CD14-positive monocyte (primary cell): ENCODE results near the gene NODAL. TPM values are rescaled to one million over a fixed set of nuclear protein-coding genes. Genes with fewer than 3 reads are reported as not detected.
A peak's percentile ranks its signal among the peaks of the same experiment; 100 is the strongest.

Source experiments
- DNase-seq, 3 donors: peaks; one replicate each; pipeline ENCODE4 v3.0.0-alpha.2; 2011 to 2022
- H2AFZ ChIP-seq: 2 replicates; pipeline ENCODE4 v1.6.0; 2012; ENCODE audit warnings: mild to moderate bottlenecking, low read depth, low read length, inconsistent platforms; ENCODE audit not compliant: insufficient read depth, poor library complexity, severe bottlenecking
- H3K27ac ChIP-seq, 2 donors: 1 replicate in 1 of 2; 2 replicates in 1 of 2; pipeline ENCODE4 v1.5.1; 2012 to 2013; ENCODE audit warnings: low read length in 2 of 2, control low read depth in 1 of 2, inconsistent platforms in 1 of 2, low read depth in 1 of 2, mild to moderate bottlenecking in 1 of 2
- H3K27me3 ChIP-seq, 2 donors: one replicate each; pipeline versions ENCODE4 v1.6.0 to v1.6.1; 2011 to 2013; ENCODE audit warnings: low read length in 2 of 2; ENCODE audit not compliant: control insufficient read depth in 2 of 2, insufficient read depth in 2 of 2
- H3K36me3 ChIP-seq, 2 donors: replicated peaks in 1 of 2; 1 replicate in 1 of 2; 2 replicates in 1 of 2; pipeline versions ENCODE4 v1.5.1 to v1.6.1; 2012 to 2013; ENCODE audit warnings: low read length in 2 of 2, control low read depth in 1 of 2, inconsistent platforms in 1 of 2, mild to moderate bottlenecking in 1 of 2; ENCODE audit not compliant: insufficient read depth in 2 of 2, control insufficient read depth in 1 of 2
- H3K4me1 ChIP-seq, 2 donors: 1 replicate in 1 of 2; 2 replicates in 1 of 2; pipeline versions ENCODE4 v1.5.1 to v1.6.1; 2012 to 2013; ENCODE audit warnings: low read length in 2 of 2, control low read depth in 1 of 2, inconsistent platforms in 1 of 2, mild to moderate bottlenecking in 1 of 2, moderate library complexity in 1 of 2; ENCODE audit not compliant: insufficient read depth in 2 of 2, control insufficient read depth in 1 of 2
- H3K4me2 ChIP-seq: replicated peaks from 2 replicates; pipeline ENCODE3; 2012; ENCODE audit warnings: low read length, moderate library complexity, mild to moderate bottlenecking; ENCODE audit not compliant: poor library complexity, severe bottlenecking; ENCODE audit errors: extremely low read depth
- H3K4me3 ChIP-seq, 3 experiments: fragments of 200-600 bp in 1 of 3; sonication (generic) in 1 of 3; replicated peaks in 1 of 3; 1 replicate in 2 of 3; 2 replicates in 1 of 3; pipeline ENCODE4 v1.5.1; 2011 to 2013; ENCODE audit warnings: low read length in 3 of 3, mild to moderate bottlenecking in 3 of 3, control low read depth in 2 of 3, low read depth in 2 of 3, inconsistent platforms in 1 of 3, moderate library complexity in 1 of 3
- H3K79me2 ChIP-seq: 2 replicates; pipeline ENCODE4 v1.6.0; 2012; ENCODE audit warnings: mild to moderate bottlenecking, control low read depth, inconsistent platforms, low read length, moderate library complexity; ENCODE audit not compliant: insufficient read depth
- H3K9ac ChIP-seq: 2 replicates; pipeline ENCODE4 v1.6.0; 2017; ENCODE audit warnings: low read length, mild to moderate bottlenecking; ENCODE audit not compliant: insufficient read depth, poor library complexity, severe bottlenecking
- H3K9me3 ChIP-seq, 2 donors: replicated peaks in 1 of 2; 1 replicate in 1 of 2; 2 replicates in 1 of 2; pipeline versions ENCODE4 v1.5.1 to v1.6.1; 2012 to 2013; ENCODE audit warnings: low read length in 2 of 2, control low read depth in 1 of 2; ENCODE audit not compliant: control insufficient read depth in 1 of 2, insufficient read depth in 1 of 2
- H4K20me1 ChIP-seq: 2 replicates; pipeline ENCODE4 v1.6.0; 2012; ENCODE audit warnings: mild to moderate bottlenecking, low read length, control low read depth, moderate library complexity; ENCODE audit not compliant: insufficient read depth
- H3K27ac Mint-ChIP-seq, 7 donors: one replicate each; pipeline ENCODE4 v1.8.0; 2020; ENCODE audit warnings: mild to moderate bottlenecking in 7 of 7, mixed read lengths in 7 of 7, moderate library complexity in 6 of 7, inconsistent platforms in 2 of 7
- H3K27me3 Mint-ChIP-seq, 3 donors: one replicate each; pipeline ENCODE4 v1.8.0; 2021 to 2022; ENCODE audit warnings: low read depth in 3 of 3, mild to moderate bottlenecking in 3 of 3, mixed read lengths in 3 of 3, moderate library complexity in 3 of 3, inconsistent platforms in 1 of 3
- H3K36me3 Mint-ChIP-seq, 2 donors: one replicate each; pipeline ENCODE4 v1.8.0; 2020; ENCODE audit warnings: mixed read lengths in 2 of 2, inconsistent platforms in 1 of 2, mild to moderate bottlenecking in 1 of 2
- H3K4me1 Mint-ChIP-seq: one replicate; pipeline ENCODE4 v1.8.0; 2020; ENCODE audit warnings: mild to moderate bottlenecking, mixed read lengths
- H3K4me3 Mint-ChIP-seq, 2 donors: one replicate each; pipeline ENCODE4 v1.8.0; 2020; ENCODE audit warnings: mild to moderate bottlenecking in 2 of 2, mixed read lengths in 2 of 2, moderate library complexity in 1 of 2
- H3K9me3 Mint-ChIP-seq, 7 donors: one replicate each; pipeline ENCODE4 v1.8.0; 2020 to 2022; ENCODE audit warnings: mixed read lengths in 7 of 7, mild to moderate bottlenecking in 6 of 7, moderate library complexity in 6 of 7, inconsistent platforms in 2 of 7
- CTCF ChIP-seq: fragments of 200-600 bp; IDR thresholded peaks from one replicate; pipeline ENCODE4 v1.8.0; 2022; ENCODE audit warnings: antibody characterized with exemption, mild to moderate bottlenecking
- WGBS: methylation state at CpG from one replicate; pipeline ENCODE4 v1.1.5; 2013; ENCODE audit warnings: missing lambda C conversion rate; ENCODE audit not compliant: insufficient coverage; 5-methylcytosine and 5-hydroxymethylcytosine counted together
- intact Hi-C, 2 donors: fragments of 100-400 bp; cut with micrococcal nuclease; formaldehyde crosslinking; loops; one replicate each; pipeline versions ENCODE4 v1.15.0 to v1.15.1; 2023
- polyA plus RNA-seq, 3 donors: library from polyadenylated mRNA; depleted of rRNA in 1 of 3; unstranded in 2 of 3; stranded (reverse) in 1 of 3; fragments of 300-500 nt in 2 of 3; fragments of >200 nt in 1 of 3; fragmentation: Illumina TruSeq in 2 of 3; gene quantifications; 1 replicate in 2 of 3; 2 replicates in 1 of 3; pipeline ENCODE4 v1.2.3, GENCODE V29; 2012 to 2021

The NODAL gene
- polyA plus RNA-seq, 3 donors = not detected

DNA sequence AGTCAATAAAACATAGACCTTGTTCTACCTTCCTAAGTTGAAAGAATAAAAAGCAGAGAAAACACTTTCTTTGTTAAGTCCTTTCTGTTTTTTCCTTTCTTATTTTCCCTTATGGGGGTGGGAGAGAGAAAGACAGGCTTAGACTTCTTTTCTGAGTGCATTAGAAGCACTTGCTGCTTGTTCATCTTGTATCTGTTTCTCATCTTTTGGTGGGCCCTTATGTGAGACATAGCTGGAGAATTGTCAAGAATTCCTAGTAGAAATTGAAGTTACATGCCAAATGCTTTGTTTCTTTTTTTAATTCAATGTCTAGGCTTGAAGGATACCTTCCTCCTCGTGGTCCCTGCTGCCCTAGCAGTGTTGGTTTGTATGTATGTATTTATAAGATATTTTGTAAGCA is 30.9 kb downstream of the NODAL start:
- Histone ChIP-seq H3K27me3 (no peaks in the 10 kb centered on the region), H3K36me3 (peaks cover 3 to 54% of the 10 kb centered on the region in 2 donors), H3K9ac (no peak overlapping the region), H3K27ac (no peak overlapping the region), H3K9me3 (no peaks in the 10 kb centered on the region), H3K4me3 (no peak overlapping the region), H3K4me2 (no peak overlapping the region), H3K4me1 (peaks cover 12 to 13% of the 10 kb centered on the region in 2 donors), H2AFZ (no peak overlapping the region), H3K79me2 (peaks cover 94% of the 10 kb centered on the region), H4K20me1 (peaks cover 89% of the 10 kb centered on the region)
- TF ChIP-seq CTCF = no peak
- no CpG with 5 or more reads among the region's 1 CpG for WGBS
- peaks cover 32% of the 10 kb centered on the region for H3K4me1 Mint-ChIP-seq
- intact Hi-C loops = no loop called here
- no peak overlapping the region for H3K4me3 Mint-ChIP-seq
- peaks cover 23 to 45% of the 10 kb centered on the region in 2 donors for H3K36me3 Mint-ChIP-seq
- H3K9me3 Mint-ChIP-seq = no peaks in the 10 kb centered on the region
- no peaks in the 10 kb centered on the region for H3K27me3 Mint-ChIP-seq
- peak overlapping the region in 1 of 7 donors; percentile 33 for H3K27ac Mint-ChIP-seq
- DNase-seq = no peak

DNA sequence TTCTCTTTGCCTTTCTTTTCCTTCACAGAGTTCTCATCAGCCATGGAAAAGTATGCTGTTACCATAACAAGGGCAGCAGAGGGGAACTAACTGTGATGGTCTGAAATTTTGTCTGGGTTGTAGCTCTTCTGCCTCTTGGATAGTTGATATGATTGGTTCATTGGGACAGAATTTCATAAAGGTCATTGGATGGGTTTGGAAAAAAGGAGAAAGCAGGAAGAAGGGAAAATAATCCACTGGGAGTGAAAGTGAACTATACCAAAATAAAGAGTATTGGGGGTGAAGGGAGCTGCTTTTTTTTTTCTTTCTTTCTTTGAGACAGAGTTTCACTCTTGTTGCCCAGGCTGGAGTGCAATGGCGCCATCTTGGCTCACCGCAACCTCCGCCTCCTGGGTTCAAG is 31.7 kb downstream of the NODAL start:
- peaks cover 18 to 40% of the 10 kb centered on the region in 2 donors for H3K36me3 Mint-ChIP-seq
- peaks cover 14 to 21% of the 10 kb centered on the region in 2 donors for H3K4me1 ChIP-seq
- H3K4me1 Mint-ChIP-seq = peaks cover 40% of the 10 kb centered on the region
- H3K27me3 Mint-ChIP-seq = no peaks in the 10 kb centered on the region
- no peaks in the 10 kb centered on the region for H3K9me3 Mint-ChIP-seq
- no peak overlapping the region for H3K4me3 Mint-ChIP-seq
- TF ChIP-seq CTCF = no peak
- H3K27me3 ChIP-seq = no peaks in the 10 kb centered on the region
- DNase-seq = no peak
- no peak overlapping the region for H3K27ac Mint-ChIP-seq
- peaks cover 3 to 47% of the 10 kb centered on the region in 2 donors for H3K36me3 ChIP-seq
- intact Hi-C loops = loop anchor here in 1 of 2 donors (10.0 kb wide), 1 partner anchor 265 kb away; the partner anchor contains the start of gene TYSND1
- no peak overlapping the region for H3K4me3 ChIP-seq
- no peak overlapping the region for H2AFZ ChIP-seq
- no peak overlapping the region for H3K9ac ChIP-seq
- H3K4me2 ChIP-seq = no peak overlapping the region
- peak overlapping the region in 1 of 2 donors; percentile 52 for H3K27ac ChIP-seq
- peaks cover 94% of the 10 kb centered on the region for H3K79me2 ChIP-seq
- peaks cover 89% of the 10 kb centered on the region for H4K20me1 ChIP-seq
- WGBS = no CpG with 5 or more reads among the region's 3 CpGs
- H3K9me3 ChIP-seq = no peaks in the 10 kb centered on the region
